HCT116 (cell line): Measurements from ENCODE around the gene TWIST2. TPM values are rescaled to one million over a fixed set of nuclear protein-coding genes. Genes with fewer than 3 reads are reported as not detected.

Experiments
- ATAC-seq: fragments of 200-7000 bp; cut with Tn5 transposase; 2 replicates; pipeline ENCODE4 v1.9.1; 2020; ENCODE audit warnings: mild to moderate bottlenecking, moderate library complexity
- BruUV-seq: library from RNA; stranded (reverse); fragments of 400-500 nt; replicated peaks from 2 replicates; lab custom pipeline; 2021; lab: Mats Ljungman, UMichigan
- CTCF ChIA-PET: fragments of 300-600 bp; sonication (Branson Sonifier 250); formaldehyde crosslinking; loops from one replicate; lab custom pipeline; 2021; ENCODE audit warnings: antibody characterized with exemption; lab: Charles Lee
- POLR2A ChIA-PET: fragments of 300-600, 350-600 bp; sonication (Branson Sonifier 250); formaldehyde crosslinking; loops from one replicate; lab custom pipeline; 2021; ENCODE audit warnings: antibody characterized with exemption; lab: Charles Lee
- RAD21 ChIA-PET, 2 experiments: fragments of 300-600 bp; sonication (Branson Sonifier 250); formaldehyde crosslinking; loops; one replicate each; lab custom pipeline; 2023; ENCODE audit warnings: low total read pairs in 2 of 2; ENCODE audit not compliant: uncharacterized antibody in 2 of 2, unreplicated experiment in 2 of 2, low non-redundant PET in 1 of 2; lab: Charles Lee
- DNase-seq: peaks from one replicate; pipeline ENCODE4 v3.0.0-alpha.2; 2010; ENCODE audit warnings: low read depth, low spot score
- H2AFZ ChIP-seq: fragments of 200-600 bp; shearing (Covaris generic), sonication (generic); 2 replicates; pipeline ENCODE4 v1.6.1; 2017; ENCODE audit warnings: low read depth, mixed run types, mixed read lengths, antibody characterized with exemption, low read length; ENCODE audit not compliant: poor library complexity, severe bottlenecking
- H3K27ac ChIP-seq: 2 replicates; pipeline ENCODE4 v1.5.1; 2012; ENCODE audit warnings: low read depth, low read length
- H3K27me3 ChIP-seq: fragments of 200-600 bp; sonication (generic); 2 replicates; pipeline ENCODE4 v1.6.1; 2016; ENCODE audit warnings: mixed run types, low read length, mixed read lengths; ENCODE audit not compliant: insufficient read depth
- H3K36me3 ChIP-seq, 2 experiments: fragments of 200-500 bp in 1 of 2; fragments of 200-600 bp in 1 of 2; sonication (Bioruptor generic) in 1 of 2; sonication (generic) in 1 of 2; 2 replicates each; pipeline versions ENCODE4 v1.5.1 to v1.6.1; 2014 to 2016; ENCODE audit warnings: low read length in 2 of 2, inconsistent platforms in 1 of 2, mixed read lengths in 1 of 2, mixed run types in 1 of 2; ENCODE audit not compliant: insufficient read depth in 2 of 2, control insufficient read depth in 1 of 2
- H3K4me1 ChIP-seq, 2 experiments: fragments of 200-600 bp in 1 of 2; sonication (generic) in 1 of 2; 2 replicates each; pipeline versions ENCODE4 v1.5.1 to v1.6.1; 2012 to 2017; ENCODE audit warnings: low read length in 2 of 2, inconsistent platforms in 1 of 2, mild to moderate bottlenecking in 1 of 2, mixed read lengths in 1 of 2, mixed run types in 1 of 2, moderate library complexity in 1 of 2; ENCODE audit not compliant: insufficient read depth in 2 of 2, control insufficient read depth in 1 of 2
- H3K4me2 ChIP-seq: fragments of 200-600 bp; sonication (generic); 2 replicates; pipeline ENCODE4 v1.6.1; 2017; ENCODE audit warnings: mixed run types, low read length, mixed read lengths
- H3K4me3 ChIP-seq, 2 experiments: fragments of 200-600 bp in 1 of 2; sonication (generic) in 1 of 2; replicated peaks in 1 of 2; 2 replicates each; pipeline ENCODE4 v1.5.1; 2011 to 2016; ENCODE audit warnings: low read length in 2 of 2, control low read depth in 1 of 2, low read depth in 1 of 2, mild to moderate bottlenecking in 1 of 2, mixed read lengths in 1 of 2, mixed run types in 1 of 2
- H3K79me2 ChIP-seq: fragments of 200-600 bp; sonication (generic); 2 replicates; pipeline ENCODE4 v1.6.1; 2017; ENCODE audit warnings: mild to moderate bottlenecking, mixed run types, low read length, moderate library complexity, mixed read lengths; ENCODE audit not compliant: insufficient read depth
- H3K9ac ChIP-seq: fragments of 200-600 bp; sonication (generic); 2 replicates; pipeline ENCODE4 v1.6.1; 2016; ENCODE audit warnings: low read length, mixed read lengths
- H3K9me2 ChIP-seq: fragments of 200-600 bp; sonication (generic), shearing (Covaris generic); 2 replicates; pipeline ENCODE4 v1.6.1; 2017; ENCODE audit warnings: mixed run types, mild to moderate bottlenecking, moderate library complexity; ENCODE audit not compliant: insufficient read depth
- H3K9me3 ChIP-seq, 2 experiments: fragments of 200-500 bp in 1 of 2; fragments of 200-600 bp in 1 of 2; sonication (Bioruptor generic) in 1 of 2; sonication (generic) in 1 of 2; 2 replicates each; pipeline ENCODE4 v1.6.1; 2014 to 2017; ENCODE audit warnings: low read length in 2 of 2, mixed read lengths in 2 of 2, inconsistent platforms in 1 of 2, low read depth in 1 of 2, mild to moderate bottlenecking in 1 of 2, mixed run types in 1 of 2, moderate library complexity in 1 of 2; ENCODE audit not compliant: control insufficient read depth in 1 of 2, insufficient read depth in 1 of 2
- H4K20me1 ChIP-seq: fragments of 200-600 bp; sonication (generic), shearing (Covaris generic); 2 replicates; pipeline ENCODE4 v1.6.1; 2017; ENCODE audit warnings: mixed run types, mild to moderate bottlenecking, moderate library complexity; ENCODE audit not compliant: insufficient read depth
- ATF3 ChIP-seq: IDR thresholded peaks from 2 replicates; pipeline ENCODE4 v1.6.1; 2012
- CBX3 ChIP-seq: IDR thresholded peaks from 2 replicates; pipeline ENCODE4 v1.6.1; 2012; ENCODE audit warnings: low read depth
- EGR1 ChIP-seq: IDR thresholded peaks from 2 replicates; pipeline ENCODE4 v1.6.1; 2012; ENCODE audit warnings: low read depth
- EZH2 ChIP-seq: fragments of 200-600 bp; sonication (generic); IDR thresholded peaks from 2 replicates; pipeline ENCODE4 v1.6.1; 2017; ENCODE audit warnings: antibody characterized with exemption, mixed run types
- EZH2phosphoT487 ChIP-seq: fragments of 200-600 bp; IDR thresholded peaks from 2 replicates; pipeline ENCODE4 v1.6.1; 2018; ENCODE audit warnings: antibody characterized with exemption, borderline replicate concordance
- FOSL1 ChIP-seq: IDR thresholded peaks from 2 replicates; pipeline ENCODE4 v1.6.1; 2012; ENCODE audit warnings: low read depth
- JUND ChIP-seq: IDR thresholded peaks from 2 replicates; pipeline ENCODE4 v1.6.1; 2012
- MAX ChIP-seq: IDR thresholded peaks from 2 replicates; pipeline ENCODE4 v1.6.1; 2012
- REST ChIP-seq: IDR thresholded peaks from 2 replicates; pipeline ENCODE4 v1.6.1; 2012; ENCODE audit warnings: low read depth
- SRF ChIP-seq: IDR thresholded peaks from 2 replicates; pipeline ENCODE4 v1.6.1; 2012; ENCODE audit warnings: low read depth
- TCF7L2 ChIP-seq: IDR thresholded peaks from 2 replicates; pipeline ENCODE4 v1.7.0; 2011; ENCODE audit warnings: borderline replicate concordance, inconsistent platforms; ENCODE audit not compliant: insufficient read depth, insufficient read length; ENCODE audit errors: extremely low read depth
- YY1 ChIP-seq: IDR thresholded peaks from 2 replicates; pipeline ENCODE4 v1.6.1; 2011; ENCODE audit warnings: low read length, low read depth, moderate library complexity, mild to moderate bottlenecking; ENCODE audit not compliant: insufficient replicate concordance; ENCODE audit errors: extremely low read depth
- ZBTB33 ChIP-seq: IDR thresholded peaks from 2 replicates; pipeline ENCODE4 v1.6.1; 2011; ENCODE audit warnings: mild to moderate bottlenecking, low read length, moderate library complexity; ENCODE audit not compliant: insufficient replicate concordance; ENCODE audit errors: extremely low read depth
- ZFX ChIP-seq: fragments of 450-650 bp; IDR thresholded peaks from 2 replicates; pipeline ENCODE4 v1.6.1; 2017
- ZNF274 ChIP-seq: fragments of 200-500 bp; sonication (Bioruptor generic); IDR thresholded peaks from 2 replicates; pipeline ENCODE4 v1.6.1; 2014; ENCODE audit warnings: mild to moderate bottlenecking, low read depth, low read length, inconsistent platforms
- intact Hi-C: fragments of 100-400 bp; cut with micrococcal nuclease; formaldehyde crosslinking; loops from 2 replicates; pipeline ENCODE4 v1.10.0; 2022
- total RNA-seq: library from RNA; stranded (reverse); gene quantifications from one replicate; pipeline ENCODE4 v1.2.1, GENCODE V29; 2021; ENCODE audit not compliant: unreplicated experiment

Gene TWIST2
- total RNA-seq, 1 experiment from 2014 or later, result not detected

- no peak for TF ChIP-seq REST
- TF ChIP-seq EZH2phosphoT487, result no peak
Observed at GRCh38 chr2:238901461-238902057, 53.7 kb downstream of the TWIST2 start (continued).

- no peak overlapping the region for H3K27ac ChIP-seq
- no peak for ATAC-seq
- DNase-seq, result no peak
- H3K4me1 ChIP-seq, result no peaks in the 10 kb centered on the region
- no peaks in the 10 kb centered on the region for H3K9me2 ChIP-seq
- ChIA-PET RAD21 (no interaction called here), CTCF (no interaction called here), POLR2A (no interaction called here)
- H3K27me3 ChIP-seq, result no peaks in the 10 kb centered on the region
- H4K20me1 ChIP-seq, result no peaks in the 10 kb centered on the region
- intact Hi-C loops, result no loop called here
- no peak for TF ChIP-seq ZBTB33
- no peak for TF ChIP-seq ZNF274
- no peak for TF ChIP-seq ATF3
- TF ChIP-seq MAX, result no peak
- TF ChIP-seq TCF7L2, result no peak
- TF ChIP-seq CBX3, result no peak
- no peak for TF ChIP-seq FOSL1
- TF ChIP-seq JUND, result no peak
- TF ChIP-seq EZH2, result no peak
- TF ChIP-seq YY1, result no peak
- TF ChIP-seq EGR1, result no peak
- no peak for TF ChIP-seq ZFX
- TF ChIP-seq SRF, result no peak
- H3K4me3 ChIP-seq, result no peak overlapping the region
- BruUV-seq, result no TSS peak
- no peaks in the 10 kb centered on the region for H3K79me2 ChIP-seq
- H3K4me2 ChIP-seq, result no peak overlapping the region
- H3K36me3 ChIP-seq, result no peaks in the 10 kb centered on the region
- H2AFZ ChIP-seq, result no peak overlapping the region
- no peak overlapping the region for H3K9ac ChIP-seq
- no peaks in the 10 kb centered on the region; a peak in 1 of 4 replicates for H3K9me3 ChIP-seq
Observed at GRCh38 chr2:238902285-238902684, 54.4 kb downstream of the TWIST2 start.
